Parathyroid adenoma (tissue), 2 donors: Measurements from ENCODE around the gene CLNK.

Experiments used
- H2AFZ ChIP-seq: fragments of 300-600 bp; sonication (generic); one replicate; pipeline ENCODE4 v1.7.0; 2017; ENCODE audit warnings: antibody characterized with exemption, mild to moderate bottlenecking
- H3K27ac ChIP-seq: fragments of 300-600 bp; sonication (generic); one replicate; pipeline ENCODE4 v1.7.0; 2017
- H3K27me3 ChIP-seq: fragments of 300-600 bp; sonication (generic); one replicate; pipeline ENCODE4 v1.7.0; 2017; ENCODE audit warnings: low read length; ENCODE audit not compliant: control insufficient read depth, insufficient read depth
- H3K36me3 ChIP-seq: fragments of 300-600 bp; sonication (generic); one replicate; pipeline ENCODE4 v1.7.0; 2017; ENCODE audit warnings: low read length; ENCODE audit not compliant: control insufficient read depth, insufficient read depth
- H3K4me1 ChIP-seq: fragments of 300-600 bp; sonication (generic); one replicate; pipeline ENCODE4 v1.7.0; 2017; ENCODE audit warnings: control low read depth
- H3K4me2 ChIP-seq: fragments of 300-600 bp; sonication (generic); one replicate; pipeline ENCODE4 v1.7.0; 2017; ENCODE audit warnings: low read length
- H3K4me3 ChIP-seq: fragments of 300-600 bp; sonication (generic); one replicate; pipeline ENCODE4 v1.7.0; 2017; ENCODE audit warnings: low read depth, low read length
- H3K79me2 ChIP-seq: fragments of 300-600 bp; sonication (generic); one replicate; pipeline ENCODE4 v1.7.0; 2017; ENCODE audit warnings: control low read depth
- H3K9ac ChIP-seq: fragments of 300-600 bp; sonication (generic); one replicate; pipeline ENCODE4 v1.7.0; 2017; ENCODE audit warnings: mild to moderate bottlenecking
- H3K9me3 ChIP-seq: fragments of 300-600 bp; sonication (generic); one replicate; pipeline ENCODE4 v1.7.0; 2017; ENCODE audit warnings: low read length; ENCODE audit not compliant: control insufficient read depth
- TF ChIP-seq, protein P1 (sequence below): fragments of 300-600 bp; sonication (generic); IDR thresholded peaks from one replicate; pipeline ENCODE4 v1.7.0; 2017; ENCODE audit warnings: antibody characterized with exemption, mild to moderate bottlenecking
- donor health status: primary hyperparathyroidism.

Gene CLNK

DNA sequence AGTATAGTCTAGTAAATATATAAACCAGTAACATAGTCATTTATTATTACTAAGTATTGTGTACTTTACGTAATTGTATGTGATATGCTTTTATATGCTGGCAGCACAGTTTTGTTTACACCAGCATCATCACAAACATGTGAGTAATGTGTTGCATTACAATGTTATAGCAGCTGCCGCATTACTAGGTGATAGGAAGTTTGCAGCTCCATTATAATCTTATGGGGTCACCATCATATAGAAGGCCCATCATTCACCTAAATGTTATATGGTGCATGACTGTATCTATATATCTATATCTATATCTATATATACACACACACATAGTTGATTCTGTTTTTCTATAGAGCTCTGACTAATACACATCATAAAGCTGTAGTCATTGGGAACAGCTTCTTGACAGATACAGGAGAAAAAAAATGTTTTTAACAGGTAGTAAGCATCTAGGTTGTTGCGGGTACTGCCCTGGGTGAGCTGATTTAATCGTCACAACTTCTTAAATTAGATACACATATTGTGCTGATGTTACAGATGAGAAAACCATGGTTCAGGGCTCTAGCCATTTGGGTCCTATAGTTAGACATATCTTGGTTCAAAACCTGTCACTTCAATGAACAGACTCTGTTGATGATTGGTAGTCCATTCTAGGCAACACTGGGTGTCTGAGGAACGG lies 77.9 kb downstream of the CLNK start:
- Histone ChIP-seq H3K36me3 (no peaks in the 10 kb centered on the region), H3K79me2 (no peaks in the 10 kb centered on the region), H3K4me3 (no peak overlapping the region), H3K27me3 (no peaks in the 10 kb centered on the region), H3K9me3 (no peaks in the 10 kb centered on the region), H3K9ac (no peak overlapping the region), H3K4me2 (no peak overlapping the region), H3K4me1 (no peaks in the 10 kb centered on the region), H2AFZ (no peak overlapping the region), H3K27ac (no peak overlapping the region)
- TF ChIP-seq, protein P1, sequence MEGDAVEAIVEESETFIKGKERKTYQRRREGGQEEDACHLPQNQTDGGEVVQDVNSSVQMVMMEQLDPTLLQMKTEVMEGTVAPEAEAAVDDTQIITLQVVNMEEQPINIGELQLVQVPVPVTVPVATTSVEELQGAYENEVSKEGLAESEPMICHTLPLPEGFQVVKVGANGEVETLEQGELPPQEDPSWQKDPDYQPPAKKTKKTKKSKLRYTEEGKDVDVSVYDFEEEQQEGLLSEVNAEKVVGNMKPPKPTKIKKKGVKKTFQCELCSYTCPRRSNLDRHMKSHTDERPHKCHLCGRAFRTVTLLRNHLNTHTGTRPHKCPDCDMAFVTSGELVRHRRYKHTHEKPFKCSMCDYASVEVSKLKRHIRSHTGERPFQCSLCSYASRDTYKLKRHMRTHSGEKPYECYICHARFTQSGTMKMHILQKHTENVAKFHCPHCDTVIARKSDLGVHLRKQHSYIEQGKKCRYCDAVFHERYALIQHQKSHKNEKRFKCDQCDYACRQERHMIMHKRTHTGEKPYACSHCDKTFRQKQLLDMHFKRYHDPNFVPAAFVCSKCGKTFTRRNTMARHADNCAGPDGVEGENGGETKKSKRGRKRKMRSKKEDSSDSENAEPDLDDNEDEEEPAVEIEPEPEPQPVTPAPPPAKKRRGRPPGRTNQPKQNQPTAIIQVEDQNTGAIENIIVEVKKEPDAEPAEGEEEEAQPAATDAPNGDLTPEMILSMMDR = no peak

DNA sequence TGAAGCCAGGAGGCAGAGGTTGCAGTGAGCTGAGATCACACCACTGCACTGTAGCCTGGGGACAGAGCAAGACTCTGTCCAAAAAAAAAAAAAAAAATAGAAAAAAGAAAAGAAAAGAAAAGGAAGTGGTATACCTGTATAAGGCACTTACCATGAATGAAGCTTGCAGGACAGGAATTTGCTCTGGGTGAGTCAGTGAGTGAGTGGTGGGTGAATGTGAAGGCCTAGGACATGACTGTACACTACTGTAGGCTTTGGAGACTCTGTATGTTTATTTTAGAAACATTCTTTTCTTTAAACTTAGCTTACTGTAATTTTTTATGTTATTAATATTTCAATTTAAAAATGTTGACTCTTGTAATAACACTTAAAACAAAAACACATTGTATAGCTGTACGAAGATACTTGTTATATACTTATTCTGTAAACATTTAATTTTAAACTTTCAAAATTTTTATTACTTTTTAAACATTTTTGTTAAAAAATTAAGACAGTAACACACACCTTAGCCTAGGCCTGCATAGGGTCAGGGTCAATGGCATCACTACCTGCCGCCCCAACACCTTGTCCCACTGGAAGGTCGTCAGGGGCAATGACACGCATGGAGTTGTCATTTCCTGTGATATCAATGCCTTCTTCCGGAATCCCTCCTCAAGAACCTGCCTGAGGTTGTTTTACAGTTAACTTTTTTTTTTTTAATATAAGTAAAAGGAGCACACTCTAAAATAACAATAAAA lies 78.7 kb downstream of the CLNK start:
- Histone ChIP-seq H3K4me1 (no peaks in the 10 kb centered on the region), H3K27ac (no peak overlapping the region), H3K36me3 (no peaks in the 10 kb centered on the region), H3K79me2 (no peaks in the 10 kb centered on the region), H2AFZ (no peak overlapping the region), H3K4me2 (no peak overlapping the region), H3K9ac (no peak overlapping the region), H3K4me3 (no peak overlapping the region), H3K27me3 (no peaks in the 10 kb centered on the region), H3K9me3 (no peaks in the 10 kb centered on the region)
- TF ChIP-seq, protein P1 = no peak

DNA sequence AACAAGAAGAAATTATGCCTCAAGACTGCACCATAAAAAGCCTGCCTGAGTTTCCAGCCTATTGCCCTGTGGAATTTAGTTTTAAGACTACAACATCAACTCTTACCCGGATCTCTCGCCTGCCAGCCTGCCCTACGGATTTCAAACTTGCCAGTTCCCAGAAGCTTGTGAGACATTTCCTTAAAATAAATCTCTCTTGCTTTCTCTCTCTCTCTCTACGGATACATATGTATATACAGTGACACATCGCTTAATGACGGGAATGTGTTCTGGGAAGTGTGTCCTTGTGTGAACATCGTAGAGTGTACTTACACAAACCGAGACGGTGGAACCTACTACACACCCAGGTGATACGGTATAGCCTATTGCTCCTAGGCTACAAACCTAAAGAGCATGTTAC lies 79.5 kb downstream of the CLNK start:
- TF ChIP-seq, protein P1 = no peak
- H3K9ac ChIP-seq = no peak overlapping the region
- no peak overlapping the region for H2AFZ ChIP-seq
- H3K4me3 ChIP-seq = no peak overlapping the region
- no peaks in the 10 kb centered on the region for H3K79me2 ChIP-seq
- no peaks in the 10 kb centered on the region for H3K9me3 ChIP-seq
- no peaks in the 10 kb centered on the region for H3K27me3 ChIP-seq
- no peaks in the 10 kb centered on the region for H3K36me3 ChIP-seq
- no peak overlapping the region for H3K27ac ChIP-seq
- H3K4me2 ChIP-seq = no peak overlapping the region
- no peaks in the 10 kb centered on the region for H3K4me1 ChIP-seq

DNA sequence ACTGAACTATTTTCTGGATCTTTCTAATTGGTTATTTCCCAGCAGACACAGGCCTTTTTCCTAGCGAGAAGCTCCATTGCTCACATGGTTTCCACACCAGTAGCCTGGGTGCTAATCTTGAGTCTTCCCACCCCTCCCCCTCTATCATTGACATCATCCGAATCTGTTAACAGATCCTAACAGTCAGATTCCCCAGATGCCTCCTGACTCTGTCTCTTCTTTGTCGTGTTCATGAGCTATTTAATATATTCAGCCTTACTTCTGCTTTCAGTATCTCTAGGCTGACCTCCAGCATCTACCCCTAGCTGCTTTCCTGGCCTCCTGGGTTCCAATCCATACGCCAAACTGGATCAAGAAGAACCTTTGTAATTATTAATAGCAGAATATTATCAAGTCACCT lies 85.0 kb downstream of the CLNK start:
- Histone ChIP-seq H3K4me2 (no peak overlapping the region), H3K36me3 (no peaks in the 10 kb centered on the region), H2AFZ (no peak overlapping the region), H3K4me1 (no peaks in the 10 kb centered on the region), H3K9ac (no peak overlapping the region), H3K27me3 (no peaks in the 10 kb centered on the region), H3K4me3 (no peak overlapping the region), H3K79me2 (no peaks in the 10 kb centered on the region), H3K27ac (no peak overlapping the region), H3K9me3 (no peaks in the 10 kb centered on the region)
- TF ChIP-seq, protein P1 = no peak
